GM19324 (cell line): Measurements from ENCODE around the gene TEAD2.

Source experiments
- ATAC-seq: cut with Tn5 transposase; IDR thresholded peaks from one replicate; pipeline ENCODE4 v1.9.1; 2021; ENCODE audit warnings: mild to moderate bottlenecking, moderate library complexity; ENCODE audit not compliant: unreplicated experiment, low FRiP score

TEAD2 gene

GRCh38 chr19:49297403-49297802 is 64.8 kb downstream of the TEAD2 start:
- no peak for ATAC-seq

- ATAC-seq = no peak
Observed at GRCh38 chr19:49295208-49295880, 66.9 kb downstream of the TEAD2 start.

- no peak for ATAC-seq
Observed at GRCh38 chr19:49294401-49294800, 67.8 kb downstream of the TEAD2 start.
